Upper lobe of left lung (tissue), 4 donors: ENCODE measurements around the gene IFT88.

ENCODE experiments used
- CTCF ChIP-seq, 6 experiments: fragments of 450-650 bp in 4 of 6; fragments of 200-600 bp in 2 of 6; sonication (generic) in 2 of 6; IDR thresholded peaks; one replicate each; pipeline ENCODE4 v1.5.1; 2016 to 2019; ENCODE audit warnings: antibody characterized with exemption in 6 of 6
- EP300 ChIP-seq, 4 donors: sonication (generic); formaldehyde crosslinking; IDR thresholded peaks; one replicate each; pipeline ENCODE4 v1.5.1; 2017; ENCODE audit warnings: antibody characterized with exemption in 4 of 4, control low read depth in 2 of 4
- POLR2A ChIP-seq, 4 donors: fragments of 450-650 bp; IDR thresholded peaks; one replicate each; pipeline ENCODE4 v1.5.1; 2016 to 2017; ENCODE audit warnings: antibody characterized with exemption in 4 of 4, mild to moderate bottlenecking in 2 of 4
- POLR2AphosphoS5 ChIP-seq, 2 donors: sonication (generic); formaldehyde crosslinking; IDR thresholded peaks; one replicate each; pipeline ENCODE4 v1.5.1; 2017; ENCODE audit warnings: antibody characterized with exemption in 2 of 2

DNA sequence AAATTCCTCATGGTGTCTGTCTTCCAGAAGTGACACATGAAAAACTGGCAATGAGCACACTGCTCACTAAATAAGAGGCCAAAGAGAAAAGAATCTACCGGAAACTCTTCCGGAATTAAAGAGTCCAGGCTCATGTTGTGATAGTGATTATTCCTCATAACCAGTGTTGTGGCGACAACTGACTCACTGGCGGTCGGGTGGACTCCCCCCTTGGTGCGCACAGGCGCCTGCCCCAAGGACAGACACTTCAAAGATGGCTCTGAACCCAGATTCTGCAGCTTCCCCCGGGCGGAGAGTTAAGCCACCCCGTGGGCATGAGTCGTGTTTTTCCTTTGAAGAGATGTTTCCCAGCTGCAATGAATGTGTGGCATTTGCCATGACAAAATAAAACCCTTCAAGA is 146.8 kb downstream of the IFT88 start:
- TF ChIP-seq CTCF (IDR thresholded peaks at IDR 0.05) (no peak), POLR2A (IDR thresholded peaks at IDR 0.05) (no peak), POLR2AphosphoS5 (IDR thresholded peaks at IDR 0.05) (no peak), EP300 (IDR thresholded peaks at IDR 0.05) (no peak)
